AG08395 (cell line): Measurements from ENCODE around the gene FRS3.

ENCODE experiments used
- DNase-seq: peaks from one replicate; pipeline ENCODE4 v3.0.0; 2012; ENCODE audit warnings: mixed read lengths, low spot score

FRS3 gene

GRCh38 chr6:41728073-41728936 is 51.4 kb downstream of the FRS3 start:
- no peak for DNase-seq

- DNase-seq = no peak
These were observed 52.0 kb downstream of the FRS3 start for GRCh38 chr6:41727705-41728072.

- no peak for DNase-seq
These were observed 52.8 kb downstream of the FRS3 start for GRCh38 chr6:41726876-41727275.

- DNase-seq = no peak
These were observed 54.9 kb downstream of the FRS3 start for GRCh38 chr6:41724586-41725501.

GRCh38 chr6:41724228-41724580 is 55.5 kb downstream of the FRS3 start:
- DNase-seq = no peak

DNA sequence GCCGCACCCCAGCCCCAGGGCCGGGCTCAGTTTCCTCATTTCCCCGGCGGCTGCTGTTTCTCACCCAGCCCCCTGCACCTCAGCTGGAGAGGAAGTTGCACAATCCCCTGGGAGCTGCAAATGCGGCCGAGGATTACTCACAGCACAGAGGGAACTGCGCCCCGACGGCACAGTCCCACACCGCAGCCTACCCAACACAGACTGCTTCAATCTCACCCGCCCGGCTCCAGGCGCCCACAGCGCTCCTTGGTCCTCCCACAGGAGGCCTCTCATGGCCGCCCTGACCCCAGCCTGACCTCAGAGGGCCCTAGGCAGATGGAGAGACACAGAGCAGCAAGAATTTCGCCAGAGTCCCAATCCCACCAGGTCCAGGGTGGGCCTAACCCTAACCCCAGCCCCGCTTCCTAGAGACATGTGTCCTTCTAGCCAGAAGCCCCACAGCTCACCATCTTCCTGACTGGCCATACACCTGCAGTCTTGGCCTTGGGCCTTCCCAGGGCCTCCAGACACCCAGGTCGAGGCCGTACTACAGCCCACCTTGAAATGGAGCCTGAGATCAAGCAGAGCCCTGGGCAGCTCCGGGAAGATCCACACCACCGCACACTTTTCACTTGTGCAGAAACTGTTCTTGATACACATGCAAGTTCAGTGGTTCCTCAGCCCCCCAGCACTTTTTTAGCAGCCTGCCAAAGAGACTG is 56.0 kb downstream of the FRS3 start:
- peak; percentile 97 for DNase-seq

DNA sequence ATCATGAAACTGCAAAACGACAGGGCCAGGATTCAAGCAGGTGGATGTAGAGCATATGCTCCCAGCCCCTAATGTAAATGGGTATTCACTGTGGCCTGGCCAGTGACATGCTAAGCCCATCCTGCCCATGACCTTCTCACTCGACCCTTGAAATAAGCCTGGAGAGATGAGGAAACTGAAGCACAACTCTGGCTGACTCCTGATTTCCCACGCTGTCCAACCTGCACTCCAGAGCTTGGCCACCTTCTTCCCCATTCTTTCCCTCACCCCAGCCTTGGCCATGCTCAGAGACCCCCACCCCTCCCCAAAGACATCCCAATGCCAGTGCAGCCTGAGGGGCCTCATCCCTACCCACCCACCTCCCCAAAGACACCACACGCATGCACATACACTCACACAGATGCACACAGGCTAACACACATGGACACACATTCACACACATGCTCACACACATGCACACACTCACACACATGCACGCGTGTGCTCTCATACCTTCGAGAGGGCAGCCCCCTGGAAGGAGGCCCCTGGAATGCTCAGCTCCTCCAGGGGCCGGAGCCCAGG is 56.7 kb downstream of the FRS3 start:
- no peak for DNase-seq

GRCh38 chr6:41721414-41721813 is 58.3 kb downstream of the FRS3 start:
- DNase-seq = no peak

GRCh38 chr6:41720783-41721182 is 58.9 kb downstream of the FRS3 start:
- DNase-seq = no peak

DNA sequence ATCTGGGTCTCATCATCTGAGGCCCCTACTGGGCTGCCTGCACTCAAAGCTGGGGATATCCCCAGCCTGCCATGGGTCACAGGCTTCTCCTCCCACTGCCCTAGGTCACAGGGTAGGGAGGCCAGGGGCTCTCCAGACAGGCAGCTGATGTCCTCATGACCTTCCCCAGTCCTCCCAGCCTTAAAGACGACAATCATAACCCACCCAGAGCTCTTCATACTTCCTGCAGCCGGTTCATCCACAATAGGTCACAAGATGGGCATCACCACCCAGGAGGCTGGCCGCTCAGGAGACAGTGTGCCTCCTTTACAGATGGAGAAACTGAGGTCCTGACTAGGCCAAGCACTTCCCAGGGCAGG is 59.5 kb downstream of the FRS3 start:
- no peak for DNase-seq
